Measurements from ENCODE around the gene ACTL8.

DNA sequence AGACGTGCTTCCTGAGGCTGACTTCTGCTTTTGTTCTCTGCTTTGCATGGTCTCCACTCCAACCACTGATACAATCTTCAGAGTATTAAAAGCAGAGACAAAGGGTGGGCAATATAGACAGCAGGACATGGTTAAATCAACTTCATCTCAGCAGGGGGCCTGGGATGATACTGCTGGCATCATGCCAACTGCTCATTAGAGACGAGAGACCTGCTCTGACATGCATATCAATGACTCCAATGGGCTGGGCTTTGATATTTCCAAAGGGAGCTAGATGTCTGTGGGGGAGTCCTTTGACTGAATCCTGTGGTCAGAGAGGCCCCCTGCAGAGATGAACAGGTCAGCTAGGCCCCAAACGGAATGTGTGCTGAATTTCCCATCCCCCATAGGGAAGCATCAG, 106.6 kb downstream of the ACTL8 start:
- TF ChIP-seq SIN3A (IDR thresholded peaks at IDR 0.05; ENCODE audit: borderline replicate concordance, insufficient read depth, low read length) (no peak), POLR2AphosphoS5 (IDR thresholded peaks at IDR 0.05; ENCODE audit: low read depth, low read length) (no peak), TAF1 (IDR thresholded peaks at IDR 0.05; ENCODE audit: borderline replicate concordance, insufficient read depth, low read length) (no peak), FOXP2 (optimal IDR thresholded peaks at IDR 0.05; ENCODE audit: borderline replicate concordance, extremely low read depth, extremely low read length, insufficient read depth) (no peak)
- TF ChIP-seq, protein P1, sequence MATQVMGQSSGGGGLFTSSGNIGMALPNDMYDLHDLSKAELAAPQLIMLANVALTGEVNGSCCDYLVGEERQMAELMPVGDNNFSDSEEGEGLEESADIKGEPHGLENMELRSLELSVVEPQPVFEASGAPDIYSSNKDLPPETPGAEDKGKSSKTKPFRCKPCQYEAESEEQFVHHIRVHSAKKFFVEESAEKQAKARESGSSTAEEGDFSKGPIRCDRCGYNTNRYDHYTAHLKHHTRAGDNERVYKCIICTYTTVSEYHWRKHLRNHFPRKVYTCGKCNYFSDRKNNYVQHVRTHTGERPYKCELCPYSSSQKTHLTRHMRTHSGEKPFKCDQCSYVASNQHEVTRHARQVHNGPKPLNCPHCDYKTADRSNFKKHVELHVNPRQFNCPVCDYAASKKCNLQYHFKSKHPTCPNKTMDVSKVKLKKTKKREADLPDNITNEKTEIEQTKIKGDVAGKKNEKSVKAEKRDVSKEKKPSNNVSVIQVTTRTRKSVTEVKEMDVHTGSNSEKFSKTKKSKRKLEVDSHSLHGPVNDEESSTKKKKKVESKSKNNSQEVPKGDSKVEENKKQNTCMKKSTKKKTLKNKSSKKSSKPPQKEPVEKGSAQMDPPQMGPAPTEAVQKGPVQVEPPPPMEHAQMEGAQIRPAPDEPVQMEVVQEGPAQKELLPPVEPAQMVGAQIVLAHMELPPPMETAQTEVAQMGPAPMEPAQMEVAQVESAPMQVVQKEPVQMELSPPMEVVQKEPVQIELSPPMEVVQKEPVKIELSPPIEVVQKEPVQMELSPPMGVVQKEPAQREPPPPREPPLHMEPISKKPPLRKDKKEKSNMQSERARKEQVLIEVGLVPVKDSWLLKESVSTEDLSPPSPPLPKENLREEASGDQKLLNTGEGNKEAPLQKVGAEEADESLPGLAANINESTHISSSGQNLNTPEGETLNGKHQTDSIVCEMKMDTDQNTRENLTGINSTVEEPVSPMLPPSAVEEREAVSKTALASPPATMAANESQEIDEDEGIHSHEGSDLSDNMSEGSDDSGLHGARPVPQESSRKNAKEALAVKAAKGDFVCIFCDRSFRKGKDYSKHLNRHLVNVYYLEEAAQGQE (IDR thresholded peaks at IDR 0.05; ENCODE audit: insufficient read depth in 1 of 2, low read depth in 2 of 2, low read length in 2 of 2) = no peak

All from PFSK-1 (cell line).